Prostate gland (tissue), 2 donors: ENCODE data around the gene FMO2.

ENCODE experiments used
- CTCF ChIP-seq, 4 experiments: fragments of 200-600 bp in 2 of 4; fragments of 450-650 bp in 2 of 4; sonication (generic) in 2 of 4; IDR thresholded peaks; 1 replicate in 3 of 4; 2 replicates in 1 of 4; pipeline ENCODE4 v1.5.1; 2016 to 2019; ENCODE audit warnings: antibody characterized with exemption in 4 of 4, mild to moderate bottlenecking in 2 of 4, moderate library complexity in 2 of 4
- POLR2A ChIP-seq: fragments of 450-650 bp; IDR thresholded peaks from one replicate; pipeline ENCODE4 v1.6.1; 2016; ENCODE audit warnings: antibody characterized with exemption, mild to moderate bottlenecking

- TF ChIP-seq POLR2A (no peak), CTCF (IDR thresholded peaks at IDR 0.05) (no peak)
Observed at GRCh38 chr1:171160639-171161354, 24.3 kb upstream of the FMO2 start.
